GM12878 (cell line): ENCODE results near the gene SEMA4D. TPM values are rescaled to one million over a fixed set of nuclear protein-coding genes. Genes with fewer than 3 reads are reported as not detected.

Experiments
- ATAC-seq: fragments of 200-7000 bp; cut with Tn5 transposase; 3 replicates; pipeline ENCODE4 v1.9.1; 2020; ENCODE audit warnings: mild to moderate bottlenecking, moderate library complexity
- BruUV-seq: library from RNA; stranded (reverse); fragments of 400-500 nt; replicated peaks from 2 replicates; lab custom pipeline; 2021; lab: Mats Ljungman, UMichigan
- CTCF ChIA-PET: fragments of 300-600 bp; sonication (Branson Sonifier 250); formaldehyde crosslinking; extraction: SDS; loops from one replicate; lab custom pipeline; 2021; ENCODE audit warnings: inconsistent platforms; lab: Yijun Ruan, JAX
- POLR2A ChIA-PET: fragments of 350-600 bp; formaldehyde crosslinking; extraction: SDS; loops from one replicate; lab custom pipeline; 2021; ENCODE audit warnings: inconsistent platforms; lab: Charles Lee
- RAD21 ChIA-PET: fragments of 300-600 bp; sonication (Branson Sonifier 250); formaldehyde crosslinking; loops from one replicate; lab custom pipeline; 2023; ENCODE audit warnings: antibody characterized with exemption; ENCODE audit not compliant: unreplicated experiment; lab: Charles Lee
- SMC1A ChIA-PET: fragments of 300-600 bp; sonication (Branson Sonifier 250); formaldehyde crosslinking; loops from one replicate; lab custom pipeline; 2023; ENCODE audit not compliant: unreplicated experiment, uncharacterized antibody; lab: Charles Lee
- DNase-seq: peaks from one replicate; pipeline ENCODE4 v3.0.0-alpha.2; 2011; ENCODE audit warnings: low read depth, low spot score
- FAIRE-seq: peaks from 3 replicates; lab custom pipeline; 2011; peaks lifted over from hg19 to GRCh38; lab: Jason Lieb, UNC
- H2AFZ ChIP-seq: 2 replicates; pipeline ENCODE4 v1.6.0; 2011; ENCODE audit warnings: low read depth, low read length, control low read depth; ENCODE audit not compliant: control insufficient read depth
- H3K27ac ChIP-seq: 2 replicates; pipeline ENCODE4 v1.5.1; 2011; ENCODE audit warnings: control low read depth; ENCODE audit not compliant: control insufficient read depth, insufficient read depth
- H3K27me3 ChIP-seq, 2 experiments: replicated peaks in 1 of 2; 2 replicates each; pipeline versions ENCODE4 v1.6.0 to v1.6.1; 2011; ENCODE audit warnings: low read length in 1 of 2; ENCODE audit not compliant: control insufficient read depth in 2 of 2, insufficient read depth in 2 of 2
- H3K36me3 ChIP-seq, 2 experiments: 2 replicates each; pipeline ENCODE4 v1.5.1; 2011; ENCODE audit warnings: low read length in 1 of 2; ENCODE audit not compliant: control insufficient read depth in 2 of 2, insufficient read depth in 2 of 2
- H3K4me1 ChIP-seq: 2 replicates; pipeline ENCODE4 v1.6.1; 2011; ENCODE audit warnings: mild to moderate bottlenecking, low read length, moderate library complexity, mixed read lengths; ENCODE audit not compliant: control insufficient read depth, insufficient read depth
- H3K4me2 ChIP-seq: 2 replicates; pipeline ENCODE4 v1.6.0; 2011; ENCODE audit warnings: control low read depth; ENCODE audit not compliant: control insufficient read depth, insufficient read depth
- H3K4me3 ChIP-seq: fragments of 200-600 bp; sonication (generic); 2 replicates; pipeline ENCODE4 v1.5.1; 2016
- H3K79me2 ChIP-seq: 2 replicates; pipeline ENCODE4 v1.6.0; 2011; ENCODE audit warnings: low read length; ENCODE audit not compliant: control insufficient read depth, insufficient read depth
- H3K9ac ChIP-seq: 2 replicates; pipeline ENCODE4 v1.8.0; 2011; ENCODE audit warnings: low read length, control low read depth, mixed read lengths; ENCODE audit not compliant: control insufficient read depth, insufficient read depth
- H3K9me3 ChIP-seq: replicated peaks from 3 replicates; pipeline ENCODE4 v1.5.1; 2011; ENCODE audit warnings: mild to moderate bottlenecking, low read length; ENCODE audit not compliant: control insufficient read depth, insufficient read depth
- H4K20me1 ChIP-seq: 2 replicates; pipeline ENCODE4 v1.6.0; 2011; ENCODE audit not compliant: control insufficient read depth, insufficient read depth
- BACH1 ChIP-seq: fragments of 450-650 bp; IDR thresholded peaks from 2 replicates; pipeline ENCODE4 v1.6.1; 2017; ENCODE audit warnings: mild to moderate bottlenecking, borderline replicate concordance
- BCL11A ChIP-seq: IDR thresholded peaks from 2 replicates; pipeline ENCODE4 v1.6.1; 2011; ENCODE audit warnings: low read depth, low read length
- BCLAF1 ChIP-seq: fragments of 450-650 bp; IDR thresholded peaks from 2 replicates; pipeline ENCODE4 v1.6.1; 2017; ENCODE audit warnings: antibody characterized with exemption, mild to moderate bottlenecking, moderate library complexity
- CHD1 ChIP-seq: IDR thresholded peaks from 2 replicates; pipeline ENCODE4 v1.6.1; 2012; ENCODE audit warnings: low read depth, low read length, improper control_type of control experiment
- EGR1 ChIP-seq, 2 experiments: IDR thresholded peaks; 1 replicate in 1 of 2; 2 replicates in 1 of 2; pipeline ENCODE4 v1.6.1; 2011 to 2012; ENCODE audit warnings: low read depth in 2 of 2, low read length in 2 of 2, borderline replicate concordance in 1 of 2, mild to moderate bottlenecking in 1 of 2, moderate library complexity in 1 of 2
- FOXM1 ChIP-seq: IDR thresholded peaks from 2 replicates; pipeline ENCODE4 v1.6.1; 2012; ENCODE audit warnings: low read depth, mild to moderate bottlenecking, inconsistent platforms, low read length, moderate library complexity
- PBX3 ChIP-seq: IDR thresholded peaks from 2 replicates; pipeline ENCODE4 v1.6.1; 2011; ENCODE audit warnings: mild to moderate bottlenecking, low read depth, low read length, moderate library complexity; ENCODE audit not compliant: insufficient replicate concordance
- RAD51 ChIP-seq: fragments of 450-650 bp; IDR thresholded peaks from 2 replicates; pipeline ENCODE4 v1.6.1; 2016; ENCODE audit warnings: moderate library complexity, mild to moderate bottlenecking, inconsistent platforms
- RELB ChIP-seq: fragments of 450-650 bp; IDR thresholded peaks from 2 replicates; pipeline ENCODE4 v1.6.1; 2017; ENCODE audit warnings: low read depth, mild to moderate bottlenecking, moderate library complexity
- REST ChIP-seq: IDR thresholded peaks from 2 replicates; pipeline ENCODE4 v1.6.1; 2012; ENCODE audit warnings: mild to moderate bottlenecking, low read depth, low read length
- USF2 ChIP-seq: IDR thresholded peaks from 2 replicates; pipeline ENCODE4 v1.6.1; 2011; ENCODE audit warnings: low read depth, low read length, improper control_type of control experiment, borderline replicate concordance
- ZNF274 ChIP-seq: IDR thresholded peaks from one replicate; pipeline ENCODE4 v1.8.0; 2011; ENCODE audit not compliant: insufficient read length, insufficient read depth
- WGBS: methylation state at CpG from one replicate; pipeline ENCODE4 v1.1.6; 2016; ENCODE audit warnings: low lambda C conversion rate; ENCODE audit not compliant: insufficient replicate concordance, insufficient coverage; ENCODE audit errors: missing lambda C conversion rate; 5-methylcytosine and 5-hydroxymethylcytosine counted together
- in situ Hi-C: fragments of 300-500 bp; cut with MboI; formaldehyde crosslinking; loops from 9 replicates; pipeline ENCODE4 v1.14.3; 2018; ENCODE audit warnings: mixed read lengths
- intact Hi-C: fragments of 100-400 bp; cut with micrococcal nuclease; formaldehyde crosslinking; loops from one replicate; pipeline ENCODE4 v1.14.2; 2022; ENCODE audit not compliant: unreplicated experiment
- polyA plus RNA-seq, 11 experiments: library from polyadenylated mRNA; depleted of rRNA in 4 of 11; unstranded in 6 of 11; stranded (reverse) in 5 of 11; fragments of >200 nt; fragmentation: Nextera tagmentation in 4 of 11; fragmentation: Illumina TruSeq in 1 of 11; extraction: Ambion mirVana in 4 of 11; extraction: Trizol in 1 of 11; gene quantifications; 1 replicate in 1 of 11; 2 replicates in 10 of 11; pipeline versions ENCODE4 v1.2.1 to v1.2.3, GENCODE V29; 2011 to 2016; ENCODE audit warnings: inconsistent platforms in 2 of 11, missing spikeins in 2 of 11, low read depth in 1 of 11
- total RNA-seq, 4 experiments: library from RNA; depleted of rRNA in 3 of 4; stranded (reverse); fragments of >200 nt in 3 of 4; fragmentation: Illumina TruSeq in 1 of 4; extraction: Trizol in 1 of 4; gene quantifications; 2 replicates each; pipeline versions ENCODE4 v1.2.1 to v1.2.3, GENCODE V29; 2013 to 2021

The SEMA4D gene
- total and polyA plus RNA-seq, 10 of the 15 experiments (the other 5 are each of a cell fraction or from before 2014, with no cell fraction given) = 15.1 to 136 (median 39.6) TPM

GRCh38 chr9:89356782-89357181 is 141.1 kb downstream of the SEMA4D start:
- intact Hi-C loops = no loop called here
- H3K36me3 ChIP-seq = peaks cover 34 to 52% of the 10 kb centered on the region in 2 experiments
- H3K4me3 ChIP-seq = no peak overlapping the region
- no peaks in the 10 kb centered on the region for H3K27me3 ChIP-seq
- H3K4me1 ChIP-seq = peaks cover 7% of the 10 kb centered on the region
- H3K4me2 ChIP-seq = no peak overlapping the region
- SMC1A ChIA-PET = interaction anchor here (0.8 to 2.0 kb wide), 4 partner anchors 9 to 118 kb away, joined by 3 to 8 read pairs (median 6); no protein-coding TSS in a partner anchor
- H3K27ac ChIP-seq = no peak overlapping the region
- H3K79me2 ChIP-seq = no peaks in the 10 kb centered on the region
- no peaks in the 10 kb centered on the region for H4K20me1 ChIP-seq
- 75% methylated on average over 2 of the region's 2 CpGs for whole genome bisulfite sequencing
- no peaks in the 10 kb centered on the region for H3K9me3 ChIP-seq
- CTCF ChIA-PET = interaction anchor here (3.1 kb wide), 1 partner anchor 192 kb away, joined by 12 read pairs; no protein-coding TSS in a partner anchor
- in situ Hi-C loops = no loop called here
- no peak for DNase-seq
- no peak overlapping the region for H3K9ac ChIP-seq
- POLR2A ChIA-PET = interaction anchor here (1.0 kb wide), 1 partner anchor 42 kb away, joined by 3 read pairs; no protein-coding TSS in a partner anchor
- no TSS peak for BruUV-seq
- H2AFZ ChIP-seq = no peak overlapping the region
- RAD21 ChIA-PET = interaction anchor here (0.8 kb wide), 1 partner anchor 192 kb away, joined by 3 read pairs; no protein-coding TSS in a partner anchor
- ATAC-seq = no peak
- FAIRE-seq = no peak
- TF ChIP-seq RELB (no peak), ZNF274 (no peak), PBX3 (no peak), BCLAF1 (no peak), BACH1 (no peak), BCL11A (no peak), CHD1 (no peak), USF2 (no peak), RAD51 (no peak), REST (no peak), FOXM1 (no peak), EGR1 (IDR thresholded peaks at IDR 0.05; ENCODE audit: borderline replicate concordance in 1 of 2, low read depth in 2 of 2, low read length in 2 of 2) (no peak)
